ENCODE results near the gene PDILT. TPM values are rescaled to one million over a fixed set of nuclear protein-coding genes. Genes with fewer than 3 reads are reported as not detected.
"Not testable (repeated sequence)": the region's sequence is repeated elsewhere in the genome, so short reads cannot be mapped to it uniquely, and the experiment has no call there.

The PDILT gene
- total RNA-seq, 4 donors from 2014 or later = not detected

DNA sequence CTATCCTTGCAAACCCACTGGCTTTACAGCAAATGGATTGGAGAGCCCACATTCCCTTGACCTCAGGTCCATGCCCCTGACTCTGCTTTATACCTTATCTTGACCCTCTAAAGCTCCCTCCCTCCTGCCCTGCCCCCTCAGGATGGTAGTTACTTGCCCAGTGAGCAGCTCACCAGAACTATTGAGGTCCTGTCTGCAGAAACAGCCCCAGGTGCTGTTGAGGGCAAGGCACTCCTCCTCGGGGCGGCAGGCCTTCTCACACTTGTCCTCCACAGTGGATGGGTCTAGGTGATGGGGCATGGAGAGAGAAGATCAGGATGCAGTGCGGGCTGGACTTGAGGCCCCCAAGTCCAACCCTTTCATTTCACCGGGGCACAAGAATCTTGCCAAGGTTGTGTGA lies 81.8 kb downstream of the PDILT start:
- Histone ChIP-seq H3K27me3 (no peaks in the 10 kb centered on the region), H3K4me3 (replicated peaks in 1 of 3) (no peak overlapping the region), H3K36me3 (no peaks in the 10 kb centered on the region), H3K27ac (no peak overlapping the region), H3K4me1 (no peaks in the 10 kb centered on the region), H3K9me3 (no peaks in the 10 kb centered on the region)
- intact Hi-C loops (cut with DNase I) = no loop called here
- TF ChIP-seq POLR2A (IDR thresholded peaks at IDR 0.05) = no peak
- TF ChIP-seq, protein P1, sequence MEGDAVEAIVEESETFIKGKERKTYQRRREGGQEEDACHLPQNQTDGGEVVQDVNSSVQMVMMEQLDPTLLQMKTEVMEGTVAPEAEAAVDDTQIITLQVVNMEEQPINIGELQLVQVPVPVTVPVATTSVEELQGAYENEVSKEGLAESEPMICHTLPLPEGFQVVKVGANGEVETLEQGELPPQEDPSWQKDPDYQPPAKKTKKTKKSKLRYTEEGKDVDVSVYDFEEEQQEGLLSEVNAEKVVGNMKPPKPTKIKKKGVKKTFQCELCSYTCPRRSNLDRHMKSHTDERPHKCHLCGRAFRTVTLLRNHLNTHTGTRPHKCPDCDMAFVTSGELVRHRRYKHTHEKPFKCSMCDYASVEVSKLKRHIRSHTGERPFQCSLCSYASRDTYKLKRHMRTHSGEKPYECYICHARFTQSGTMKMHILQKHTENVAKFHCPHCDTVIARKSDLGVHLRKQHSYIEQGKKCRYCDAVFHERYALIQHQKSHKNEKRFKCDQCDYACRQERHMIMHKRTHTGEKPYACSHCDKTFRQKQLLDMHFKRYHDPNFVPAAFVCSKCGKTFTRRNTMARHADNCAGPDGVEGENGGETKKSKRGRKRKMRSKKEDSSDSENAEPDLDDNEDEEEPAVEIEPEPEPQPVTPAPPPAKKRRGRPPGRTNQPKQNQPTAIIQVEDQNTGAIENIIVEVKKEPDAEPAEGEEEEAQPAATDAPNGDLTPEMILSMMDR (IDR thresholded peaks at IDR 0.05) = no peak
- DNase-seq = no peak
- 92 to 100% methylated on average over 2 to 4 of the region's 4 CpGs for WGBS, 2 donors

GRCh38 chr16:20321671-20322070 lies 82.9 kb downstream of the PDILT start:
- no peak for TF ChIP-seq POLR2A (IDR thresholded peaks at IDR 0.05)
- TF ChIP-seq, protein P1 (IDR thresholded peaks at IDR 0.05) = no peak
- intact Hi-C loops (cut with DNase I) = no loop called here
- no peaks in the 10 kb centered on the region for H3K27me3 ChIP-seq
- no peaks in the 10 kb centered on the region for H3K36me3 ChIP-seq
- H3K4me3 ChIP-seq (replicated peaks in 1 of 3) = no peak overlapping the region
- DNase-seq = no peak
- H3K9me3 ChIP-seq = no peaks in the 10 kb centered on the region
- no peaks in the 10 kb centered on the region for H3K4me1 ChIP-seq
- H3K27ac ChIP-seq = no peak overlapping the region
- 71 to 85% methylated on average over 1 of the region's 1 CpG for WGBS, 2 donors

DNA sequence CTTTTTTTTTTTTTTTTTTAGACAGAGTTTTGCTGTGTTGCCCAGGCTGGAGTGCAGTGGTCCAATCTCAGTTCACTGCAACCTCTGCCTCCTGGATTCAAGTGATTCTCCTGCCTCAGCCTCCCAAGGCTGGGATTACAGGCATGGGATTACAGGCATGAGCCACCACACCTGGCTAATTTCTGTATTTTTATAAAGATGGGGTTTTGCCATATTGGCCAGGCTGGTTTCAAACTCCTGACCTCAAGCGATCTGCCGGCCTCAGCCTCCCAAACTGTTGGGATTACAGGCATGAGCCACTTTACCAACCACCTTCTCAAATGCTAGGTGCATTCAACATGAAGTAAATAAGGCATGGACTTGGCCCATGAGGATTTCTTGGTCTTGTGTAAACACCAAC lies 83.5 kb downstream of the PDILT start:
- DNase-seq; intact Hi-C loops (cut with DNase I); H3K27ac ChIP-seq; H3K4me3 ChIP-seq (replicated peaks in 1 of 3); H3K4me1 ChIP-seq; H3K36me3 ChIP-seq; H3K27me3 ChIP-seq; H3K9me3 ChIP-seq: not testable (repeated sequence)
- WGBS, 2 donors = 80 to 97% methylated on average over 2 of the region's 2 CpGs

GRCh38 chr16:20320592-20320991 lies 83.9 kb downstream of the PDILT start:
- intact Hi-C loops (cut with DNase I) = no loop called here
- no peak overlapping the region for H3K4me3 ChIP-seq (replicated peaks in 1 of 3)
- DNase-seq = no peak
- H3K4me1 ChIP-seq = no peaks in the 10 kb centered on the region
- no peaks in the 10 kb centered on the region for H3K9me3 ChIP-seq
- TF ChIP-seq, protein P1 (IDR thresholded peaks at IDR 0.05) = no peak
- H3K27ac ChIP-seq = no peak overlapping the region
- H3K36me3 ChIP-seq = no peaks in the 10 kb centered on the region
- H3K27me3 ChIP-seq = no peaks in the 10 kb centered on the region

GRCh38 chr16:20320178-20320577 lies 84.4 kb downstream of the PDILT start:
- H3K4me3 ChIP-seq (replicated peaks in 1 of 3) = no peak overlapping the region
- no peak overlapping the region for H3K27ac ChIP-seq
- H3K27me3 ChIP-seq = no peaks in the 10 kb centered on the region
- no peak for DNase-seq
- no peaks in the 10 kb centered on the region for H3K9me3 ChIP-seq
- no peak for TF ChIP-seq POLR2A (IDR thresholded peaks at IDR 0.05)
- TF ChIP-seq, protein P1 (IDR thresholded peaks at IDR 0.05) = no peak
- 69 to 96% methylated on average over 2 of the region's 2 CpGs for WGBS, 2 donors
- no peaks in the 10 kb centered on the region for H3K36me3 ChIP-seq
- H3K4me1 ChIP-seq = no peaks in the 10 kb centered on the region
- intact Hi-C loops (cut with DNase I) = no loop called here

- H3K36me3 ChIP-seq = no peaks in the 10 kb centered on the region
- intact Hi-C loops (cut with DNase I) = no loop called here
- TF ChIP-seq POLR2A (IDR thresholded peaks at IDR 0.05) = no peak
- TF ChIP-seq, protein P1 (IDR thresholded peaks at IDR 0.05) = no peak
- H3K4me3 ChIP-seq (replicated peaks in 1 of 3) = no peak overlapping the region
- 64 to 88% methylated on average over 1 of the region's 1 CpG for WGBS, 2 donors
- no peaks in the 10 kb centered on the region for H3K27me3 ChIP-seq
- no peaks in the 10 kb centered on the region for H3K4me1 ChIP-seq
- no peak for DNase-seq
- H3K9me3 ChIP-seq = no peaks in the 10 kb centered on the region
- no peak overlapping the region for H3K27ac ChIP-seq
Observed at GRCh38 chr16:20319406-20319805, 85.1 kb downstream of the PDILT start.

All from thyroid gland (tissue), 4 donors.